IPS-18a (cell line): ENCODE data around the gene FIGNL2.

Source experiments
- H3K27ac ChIP-seq: one replicate; pipeline ENCODE4 v1.5.1; 2013; ENCODE audit warnings: low read length
- H3K27me3 ChIP-seq: one replicate; pipeline ENCODE4 v1.6.1; 2013; ENCODE audit warnings: mild to moderate bottlenecking, low read length; ENCODE audit not compliant: control insufficient read depth, insufficient read depth
- H3K36me3 ChIP-seq: one replicate; pipeline ENCODE4 v1.6.1; 2013; ENCODE audit warnings: low read depth, low read length; ENCODE audit not compliant: control insufficient read depth
- H3K4me1 ChIP-seq: one replicate; pipeline ENCODE4 v1.6.1; 2013; ENCODE audit warnings: low read depth, low read length; ENCODE audit not compliant: control insufficient read depth
- H3K4me3 ChIP-seq: one replicate; pipeline ENCODE4 v1.5.1; 2013; ENCODE audit warnings: low read length
- H3K9ac ChIP-seq: one replicate; pipeline ENCODE4 v1.6.1; 2013; ENCODE audit warnings: mild to moderate bottlenecking, low read length, moderate library complexity
- H3K9me3 ChIP-seq: one replicate; pipeline ENCODE4 v1.6.1; 2013; ENCODE audit warnings: low read depth, low read length; ENCODE audit not compliant: control insufficient read depth

The FIGNL2 gene

DNA sequence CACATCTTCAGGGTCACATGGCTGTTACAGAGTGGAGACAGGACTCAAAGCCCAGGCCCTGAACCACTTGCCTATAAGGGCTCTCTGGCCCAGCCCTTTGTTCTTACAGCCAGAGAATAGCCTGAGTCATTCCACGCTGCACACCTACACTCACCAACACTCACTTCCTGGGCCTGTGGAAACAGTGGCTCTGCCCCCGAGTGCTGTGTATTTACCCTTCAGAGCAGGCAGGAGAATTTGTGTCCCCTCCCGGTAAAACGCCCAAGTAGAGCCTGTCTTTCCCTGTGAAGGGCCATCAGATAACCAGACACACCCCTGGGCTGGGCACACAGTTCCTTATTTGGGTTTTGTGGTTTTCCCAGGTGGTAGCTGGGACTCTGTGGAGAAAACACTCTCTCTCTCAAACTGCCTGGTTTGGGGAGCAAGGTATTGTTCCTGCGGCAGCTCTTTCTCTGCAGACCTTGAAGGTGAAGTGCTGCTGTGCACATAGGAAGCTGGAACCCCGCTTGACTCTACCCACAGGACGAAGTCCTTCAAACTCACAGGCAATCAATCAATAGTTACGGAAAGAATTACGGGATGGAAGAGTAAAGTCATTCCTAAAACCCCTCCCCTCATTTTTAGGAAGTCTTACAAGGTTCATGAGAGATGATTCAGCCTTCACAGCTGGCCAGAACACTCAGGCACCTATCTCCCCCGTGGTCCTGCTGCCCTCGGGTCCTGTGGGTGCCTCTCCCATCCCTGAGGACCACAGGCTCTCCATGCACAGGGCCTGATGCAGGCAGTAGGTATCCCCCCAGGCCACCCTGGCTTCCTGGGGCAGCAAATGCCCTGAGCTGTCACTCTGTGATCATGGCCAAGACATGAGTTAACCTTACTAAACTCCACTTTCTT lies 20.3 kb downstream of the FIGNL2 start:
- H3K27me3 ChIP-seq = peaks cover 5% of the 10 kb centered on the region

DNA sequence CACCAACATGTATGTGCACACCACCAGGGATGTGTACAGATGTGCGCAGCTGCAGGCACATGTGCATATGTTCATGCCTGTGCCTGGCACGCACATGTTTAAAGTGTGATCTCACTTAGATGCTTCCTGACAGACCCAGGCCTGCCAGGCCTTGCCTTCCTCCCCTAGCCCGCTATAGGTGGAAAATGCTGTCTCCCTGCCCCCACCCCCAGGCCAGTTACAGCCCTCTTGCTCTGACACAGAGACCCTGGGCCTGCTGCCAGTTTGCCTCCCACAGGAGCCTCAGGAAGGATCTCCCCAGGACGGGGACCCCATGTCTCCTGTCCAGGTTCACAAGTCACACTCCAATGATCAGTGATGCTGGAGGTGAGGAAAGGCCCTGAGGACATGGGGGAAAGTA lies 21.6 kb downstream of the FIGNL2 start:
- no peak overlapping the region for H3K27ac ChIP-seq
- H3K4me3 ChIP-seq = no peak overlapping the region
- H3K27me3 ChIP-seq = peaks cover 14% of the 10 kb centered on the region
- H3K9me3 ChIP-seq = no peaks in the 10 kb centered on the region
- no peak overlapping the region for H3K9ac ChIP-seq
- H3K36me3 ChIP-seq = no peaks in the 10 kb centered on the region
- peaks cover 39% of the 10 kb centered on the region for H3K4me1 ChIP-seq

More for the DNA sequence above, 20.3 kb downstream of the FIGNL2 start:
- Histone ChIP-seq H3K4me3 (peak overlapping the region; percentile 23), H3K9me3 (no peaks in the 10 kb centered on the region), H3K9ac (no peak overlapping the region), H3K4me1 (peaks cover 36% of the 10 kb centered on the region), H3K27ac (peak overlapping the region; percentile 22), H3K36me3 (no peaks in the 10 kb centered on the region)

DNA sequence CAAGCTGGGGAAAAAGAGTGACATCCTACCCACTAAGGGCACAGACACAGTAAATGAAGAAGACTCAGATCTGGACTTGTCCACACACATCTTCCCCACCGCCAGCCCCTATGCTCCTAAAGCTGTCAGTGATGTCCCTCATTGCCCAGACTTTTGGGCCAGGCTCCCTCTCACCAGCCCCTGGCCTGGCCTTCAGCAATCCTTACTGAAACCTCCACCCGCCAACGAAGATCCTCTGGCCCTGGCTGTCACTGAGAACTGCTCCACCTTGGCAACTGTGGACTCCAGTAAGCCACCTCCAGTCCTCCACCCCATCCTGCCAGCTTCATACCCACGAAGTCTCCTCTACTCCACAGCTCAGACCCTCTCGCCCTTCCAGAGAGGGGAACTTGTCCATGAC lies 23.3 kb downstream of the FIGNL2 start:
- Histone ChIP-seq H3K9ac (no peak overlapping the region), H3K36me3 (no peaks in the 10 kb centered on the region), H3K9me3 (no peaks in the 10 kb centered on the region), H3K27me3 (peaks cover 15% of the 10 kb centered on the region), H3K4me3 (no peak overlapping the region), H3K27ac (no peak overlapping the region), H3K4me1 (peaks cover 32% of the 10 kb centered on the region)

DNA sequence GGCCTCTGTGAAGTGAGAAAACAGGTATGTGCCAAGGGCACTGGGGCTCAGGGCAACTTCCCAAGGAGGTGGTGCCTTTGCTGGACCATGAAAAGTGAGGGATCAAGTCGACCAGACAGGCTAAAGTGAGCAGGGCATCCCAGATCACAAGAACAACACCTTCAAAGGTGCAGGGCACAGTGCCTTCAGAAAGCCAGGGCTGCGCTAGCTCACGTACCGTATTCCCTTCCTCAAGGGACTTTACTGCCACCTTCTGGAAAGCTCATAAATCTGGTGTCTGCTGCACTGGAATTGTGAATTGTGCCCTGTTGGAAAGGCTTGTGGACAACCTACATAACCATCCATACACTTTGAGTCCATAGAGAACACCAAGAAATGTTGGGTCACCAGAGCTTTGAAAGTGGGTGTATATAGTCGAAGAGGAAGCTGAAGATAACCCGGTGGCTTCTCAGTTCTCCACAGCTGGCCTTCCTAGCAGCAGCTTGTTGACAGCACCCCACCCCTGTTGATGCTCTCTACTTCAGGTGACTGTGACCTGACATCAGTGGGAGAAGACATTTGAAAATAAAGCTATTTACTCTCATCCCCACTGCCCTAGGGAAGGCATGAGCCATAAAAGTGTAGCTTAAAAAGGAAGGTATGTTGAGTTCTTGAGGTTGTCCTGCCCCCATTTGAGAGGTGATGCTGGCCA lies 24.5 kb downstream of the FIGNL2 start:
- H3K27ac ChIP-seq = no peak overlapping the region
- no peak overlapping the region for H3K9ac ChIP-seq
- no peak overlapping the region for H3K4me3 ChIP-seq
- peaks cover 25% of the 10 kb centered on the region for H3K27me3 ChIP-seq
- peaks cover 26% of the 10 kb centered on the region for H3K4me1 ChIP-seq
- no peaks in the 10 kb centered on the region for H3K36me3 ChIP-seq
- H3K9me3 ChIP-seq = no peaks in the 10 kb centered on the region

DNA sequence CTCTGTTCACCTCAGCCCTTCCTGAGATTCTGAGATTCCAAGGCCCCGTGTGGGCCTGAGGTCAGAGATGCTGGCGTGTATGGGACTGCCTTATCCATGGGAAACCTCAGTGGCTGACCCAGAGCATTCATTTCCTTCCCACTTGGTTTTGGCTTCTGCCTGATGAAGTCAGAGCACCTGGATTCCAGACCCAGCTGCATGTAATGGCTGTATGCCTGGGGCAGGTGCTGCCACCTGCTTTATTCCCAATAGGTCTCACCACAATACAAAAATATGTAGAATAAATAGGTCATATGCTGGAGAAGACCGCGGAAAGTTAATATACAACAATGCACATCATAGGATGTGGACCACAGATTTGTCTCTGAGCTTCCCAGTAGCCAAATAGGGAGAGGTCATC lies 25.6 kb downstream of the FIGNL2 start:
- Histone ChIP-seq H3K27ac (no peak overlapping the region), H3K4me1 (peaks cover 15% of the 10 kb centered on the region), H3K4me3 (no peak overlapping the region), H3K36me3 (no peaks in the 10 kb centered on the region), H3K27me3 (peaks cover 25% of the 10 kb centered on the region), H3K9ac (no peak overlapping the region), H3K9me3 (no peaks in the 10 kb centered on the region)

DNA sequence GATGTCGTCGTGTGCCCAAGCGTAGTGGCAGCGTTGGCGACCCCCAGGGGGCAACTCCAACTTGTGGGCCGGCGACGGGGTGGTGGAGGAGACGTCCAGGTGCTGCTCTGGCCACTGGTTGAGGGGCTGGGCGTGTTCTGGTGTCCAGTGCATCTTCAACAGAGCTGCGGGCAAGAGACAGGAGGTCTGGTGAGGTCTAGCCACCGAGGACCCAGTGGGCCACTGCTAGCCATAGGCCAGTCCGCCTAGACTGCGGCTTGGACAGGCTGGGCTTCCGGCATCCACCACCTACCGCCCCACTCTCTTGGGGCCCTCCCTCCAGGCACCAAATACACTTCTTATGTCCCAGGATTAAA lies 26.3 kb downstream of the FIGNL2 start:
- Histone ChIP-seq H3K27ac (no peak overlapping the region), H3K4me3 (peak overlapping the region; percentile 30), H3K9ac (no peak overlapping the region), H3K27me3 (peaks cover 26% of the 10 kb centered on the region), H3K36me3 (no peaks in the 10 kb centered on the region), H3K9me3 (no peaks in the 10 kb centered on the region), H3K4me1 (peaks cover 9% of the 10 kb centered on the region)

DNA sequence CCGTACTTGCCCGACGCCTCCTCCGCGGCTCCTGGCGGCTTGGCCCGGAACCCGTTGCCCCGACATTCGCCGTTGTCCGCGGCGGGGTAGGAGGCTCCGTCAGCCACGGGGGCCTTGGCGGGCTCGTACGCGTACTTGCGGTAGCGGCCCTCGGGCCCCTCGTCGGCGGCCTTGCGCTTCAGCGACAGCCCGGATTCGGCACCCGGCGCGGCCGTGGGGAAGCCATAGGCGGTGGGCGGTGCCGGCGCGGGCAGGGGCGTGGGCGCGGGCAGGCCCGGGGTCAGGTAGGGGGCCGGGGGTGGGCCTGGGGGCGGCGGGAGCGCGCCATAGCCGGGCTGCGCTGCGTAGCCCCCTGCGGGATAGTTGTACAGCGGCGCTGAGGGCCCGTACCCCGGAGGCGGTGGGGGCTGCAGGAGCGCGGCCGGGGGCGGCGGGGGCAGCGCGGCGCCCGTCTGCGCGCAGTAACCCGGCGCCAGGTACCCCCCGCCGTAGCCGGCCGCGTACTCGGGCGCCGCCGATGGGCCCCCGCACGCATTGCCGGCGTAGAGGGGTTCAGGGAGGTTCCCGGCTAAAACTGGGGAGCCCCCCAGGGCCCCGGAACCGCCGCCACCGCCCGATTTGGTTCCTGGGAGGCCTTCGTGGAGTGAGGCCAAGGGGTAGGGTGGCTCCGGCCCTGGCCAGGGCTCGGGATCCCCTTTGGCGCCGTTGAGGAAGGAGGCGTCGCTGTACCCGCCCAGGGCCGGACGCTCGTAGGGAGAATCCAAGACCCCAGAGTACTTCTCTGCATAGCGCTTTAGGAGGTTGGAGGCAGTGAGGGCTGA lies 26.9 kb downstream of the FIGNL2 start:
- H3K9me3 ChIP-seq = no peaks in the 10 kb centered on the region
- H3K4me3 ChIP-seq = peak overlapping the region; percentile 56
- peaks cover 32% of the 10 kb centered on the region for H3K27me3 ChIP-seq
- no peak overlapping the region for H3K27ac ChIP-seq
- H3K9ac ChIP-seq = peak overlapping the region; percentile 59
- H3K4me1 ChIP-seq = peaks cover 4% of the 10 kb centered on the region
- H3K36me3 ChIP-seq = no peaks in the 10 kb centered on the region

DNA sequence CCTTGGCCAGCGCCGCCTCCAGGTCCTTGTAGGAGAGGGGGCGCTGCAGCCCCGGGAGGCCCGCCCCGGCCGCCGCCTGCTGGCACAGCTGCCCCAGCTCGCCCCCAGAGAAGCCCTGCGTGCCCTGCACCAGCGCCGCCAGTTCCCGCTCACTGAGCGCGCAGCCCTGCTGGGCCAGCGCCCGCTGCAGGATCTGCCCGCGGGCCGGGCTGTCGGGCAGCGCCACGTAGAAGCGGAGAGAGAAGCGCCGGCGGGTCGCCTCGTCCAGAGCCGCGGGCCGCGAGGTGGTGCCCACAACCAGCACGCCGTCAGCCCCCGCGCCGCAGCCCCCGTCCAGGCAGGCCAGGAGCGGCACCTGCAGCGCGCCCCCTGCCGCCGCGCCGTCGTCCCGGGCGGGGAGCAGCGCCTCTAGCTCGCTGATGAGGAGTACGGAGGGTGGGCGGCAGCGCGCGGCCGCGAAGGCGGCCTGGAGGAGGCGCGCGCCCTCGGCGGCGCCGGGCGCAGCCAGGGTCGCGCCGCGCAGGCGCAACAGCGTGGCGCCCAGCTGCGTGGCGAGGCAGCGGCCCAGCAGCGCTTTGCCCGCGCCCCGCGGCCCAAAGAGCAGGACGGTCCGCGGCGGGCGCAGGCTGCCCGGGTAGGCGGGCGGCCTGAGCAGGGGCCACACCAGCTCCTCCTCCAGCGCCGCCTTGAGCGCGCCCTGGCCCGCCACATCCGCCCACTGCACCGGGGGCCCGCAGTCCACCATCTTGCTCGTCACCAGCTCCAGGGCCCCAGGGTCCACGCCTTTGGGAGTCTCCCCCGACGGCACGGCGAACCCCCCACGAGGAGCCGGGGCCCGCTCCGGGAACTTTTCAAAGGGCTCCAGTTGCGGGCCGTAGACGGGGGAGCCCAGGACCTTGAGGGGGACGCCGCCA lies 27.7 kb downstream of the FIGNL2 start:
- Histone ChIP-seq H3K27ac (no peak overlapping the region), H3K9ac (peak overlapping the region; percentile 59), H3K9me3 (no peaks in the 10 kb centered on the region), H3K4me1 (peaks cover 4% of the 10 kb centered on the region), H3K36me3 (no peaks in the 10 kb centered on the region), H3K4me3 (peak overlapping the region; percentile 56), H3K27me3 (peaks cover 40% of the 10 kb centered on the region)

DNA sequence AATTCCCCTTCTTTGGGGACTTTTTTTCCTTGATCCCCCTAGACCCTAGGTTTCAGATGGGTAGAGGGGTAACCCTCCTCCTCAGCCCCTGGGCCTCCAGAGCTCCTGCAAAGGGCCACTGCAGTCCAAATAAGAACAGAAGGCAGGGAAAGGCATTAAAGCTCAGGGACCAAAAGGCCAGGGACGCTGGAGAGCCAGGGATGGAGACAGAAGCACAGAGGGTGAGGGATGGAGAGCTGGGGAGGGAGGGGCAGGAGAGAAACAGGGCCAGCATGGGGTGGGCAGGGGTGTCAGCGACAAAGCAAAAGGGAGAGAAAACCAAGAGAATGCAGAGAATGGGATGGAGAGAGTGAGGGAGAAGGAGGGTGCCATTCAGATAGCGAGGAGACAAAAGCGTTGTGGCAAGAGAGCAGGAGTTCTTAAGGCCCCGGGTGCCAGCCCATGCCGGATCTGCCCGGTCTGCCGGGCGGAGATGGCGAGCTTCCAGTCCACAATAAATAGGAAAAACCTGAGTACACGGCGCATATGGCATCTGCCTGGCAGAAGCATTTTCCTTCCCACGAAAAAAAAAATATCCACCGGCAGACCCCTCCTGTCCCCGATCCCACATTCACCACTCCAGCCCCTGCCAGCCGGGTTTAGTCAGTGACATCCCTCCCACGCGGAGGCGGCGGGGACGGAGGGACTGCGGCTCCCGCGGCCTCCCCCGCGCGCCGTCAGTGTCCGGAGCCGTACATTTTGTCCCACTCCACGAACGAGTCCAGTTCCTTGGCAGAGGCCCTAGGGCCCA lies 28.6 kb downstream of the FIGNL2 start:
- no peaks in the 10 kb centered on the region for H3K36me3 ChIP-seq
- H3K4me1 ChIP-seq = peaks cover 4% of the 10 kb centered on the region
- no peak overlapping the region for H3K27ac ChIP-seq
- H3K27me3 ChIP-seq = peaks cover 49% of the 10 kb centered on the region
- H3K9ac ChIP-seq = peak overlapping the region; percentile 5
- H3K4me3 ChIP-seq = peak overlapping the region; percentile 56
- H3K9me3 ChIP-seq = no peaks in the 10 kb centered on the region

DNA sequence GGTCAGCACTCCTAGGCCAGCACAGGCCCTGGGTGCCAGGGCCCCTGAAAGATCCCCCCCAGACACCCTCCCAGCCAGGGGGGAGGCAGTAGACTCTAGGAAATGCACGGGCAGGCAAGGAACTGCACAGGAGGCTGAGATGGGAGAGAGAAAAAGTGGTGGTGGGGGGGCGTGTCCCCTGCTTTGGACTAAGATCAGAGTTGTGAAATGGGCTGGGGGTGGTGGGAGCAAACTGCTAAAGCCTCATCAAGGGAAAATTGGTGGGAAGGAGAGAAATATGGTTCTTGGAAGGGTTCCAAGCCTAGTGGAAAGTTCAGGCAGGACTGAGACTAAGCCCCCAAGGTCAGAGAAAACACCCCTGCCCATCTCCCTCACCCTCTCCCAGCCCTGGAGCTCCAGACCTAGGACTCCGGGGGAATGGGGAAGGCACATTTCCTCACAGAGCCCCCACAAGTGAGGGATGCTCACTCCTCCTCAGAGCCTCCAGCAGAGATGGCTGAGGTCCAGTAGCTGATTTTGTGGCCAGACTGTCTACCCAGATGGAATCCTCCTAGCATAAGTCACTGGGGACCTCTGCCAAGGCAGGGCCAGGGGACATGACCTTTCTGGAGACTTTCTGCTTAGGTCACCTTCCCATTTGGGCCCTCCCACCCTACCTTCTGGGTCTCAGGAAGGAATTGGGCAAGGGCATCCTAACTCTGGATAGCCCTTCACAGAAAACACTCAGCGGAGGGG lies 29.8 kb downstream of the FIGNL2 start:
- no peak overlapping the region for H3K9ac ChIP-seq
- H3K4me1 ChIP-seq = peaks cover 4% of the 10 kb centered on the region
- H3K27ac ChIP-seq = no peak overlapping the region
- H3K9me3 ChIP-seq = no peaks in the 10 kb centered on the region
- no peaks in the 10 kb centered on the region for H3K36me3 ChIP-seq
- H3K27me3 ChIP-seq = peaks cover 56% of the 10 kb centered on the region
- H3K4me3 ChIP-seq = no peak overlapping the region
